ENCODE results near the gene CRELD2.

Gene CRELD2

DNA sequence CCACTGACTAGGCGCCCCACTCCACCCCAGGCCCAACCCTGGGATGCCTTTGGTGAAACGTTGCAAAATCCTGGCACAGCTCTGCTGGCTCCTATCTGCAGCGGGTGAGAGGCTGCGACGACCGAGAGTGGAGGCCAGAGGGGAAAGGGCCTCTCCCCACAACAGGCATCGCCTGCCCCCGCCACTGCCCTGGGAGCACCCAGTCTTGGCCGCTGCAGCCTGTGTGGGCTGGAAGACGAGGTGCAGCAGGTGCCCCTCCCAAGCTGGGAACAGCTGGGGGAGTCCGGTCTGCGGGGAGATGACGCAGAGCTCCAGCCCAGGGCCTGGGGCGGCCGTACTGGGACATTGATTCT, 38.0 kb downstream of the CRELD2 start:
- H3K36me3 ChIP-seq: peaks cover 1% of the 10 kb centered on the region
- no peak overlapping the region for H3K4me3 ChIP-seq (ENCODE audit: low read depth in 1 of 2, low read length in 1 of 2)
- no peaks in the 10 kb centered on the region for H3K9me3 ChIP-seq
- H3K4me1 ChIP-seq (ENCODE audit: control insufficient read depth in 1 of 2, insufficient read depth in 1 of 2, low read depth in 1 of 2, low read length in 1 of 2): peaks cover 46 to 55% of the 10 kb centered on the region in 2 experiments
- no peak for TF ChIP-seq CTCF (IDR thresholded peaks at IDR 0.05)
- peaks cover 1% of the 10 kb centered on the region for H3K27me3 ChIP-seq
- no peak overlapping the region for H3K27ac ChIP-seq

- peaks cover 9% of the 10 kb centered on the region for H3K27me3 ChIP-seq
- no peaks in the 10 kb centered on the region for H3K9me3 ChIP-seq
- H3K4me1 ChIP-seq (ENCODE audit: control insufficient read depth in 1 of 2, insufficient read depth in 1 of 2, low read depth in 1 of 2, low read length in 1 of 2): peaks cover 44 to 47% of the 10 kb centered on the region in 2 experiments
- peaks cover 9% of the 10 kb centered on the region for H3K36me3 ChIP-seq
- TF ChIP-seq CTCF (IDR thresholded peaks at IDR 0.05): no peak
- H3K27ac ChIP-seq: no peak overlapping the region
- no peak overlapping the region for H3K4me3 ChIP-seq (ENCODE audit: low read depth in 1 of 2, low read length in 1 of 2)
Observed at GRCh38 chr22:49956914-49957825, 38.7 kb downstream of the CRELD2 start.

GRCh38 chr22:49957826-49958365, 39.5 kb downstream of the CRELD2 start:
- Histone ChIP-seq H3K36me3 (peaks cover 16% of the 10 kb centered on the region), H3K27ac (no peak overlapping the region), H3K4me1 (ENCODE audit: control insufficient read depth in 1 of 2, insufficient read depth in 1 of 2, low read depth in 1 of 2, low read length in 1 of 2) (peaks cover 44 to 46% of the 10 kb centered on the region in 2 experiments), H3K4me3 (ENCODE audit: low read depth in 1 of 2, low read length in 1 of 2) (no peak overlapping the region), H3K9me3 (no peaks in the 10 kb centered on the region), H3K27me3 (peaks cover 10% of the 10 kb centered on the region)
- no peak for TF ChIP-seq CTCF (IDR thresholded peaks at IDR 0.05)

GRCh38 chr22:49958366-49958921, 40.0 kb downstream of the CRELD2 start:
- no peak for TF ChIP-seq CTCF (IDR thresholded peaks at IDR 0.05)
- Histone ChIP-seq H3K4me1 (ENCODE audit: control insufficient read depth in 1 of 2, insufficient read depth in 1 of 2, low read depth in 1 of 2, low read length in 1 of 2) (peaks cover 44 to 46% of the 10 kb centered on the region in 2 experiments), H3K4me3 (ENCODE audit: low read depth in 1 of 2, low read length in 1 of 2) (no peak overlapping the region)

GRCh38 chr22:49958931-49959781, 40.7 kb downstream of the CRELD2 start:
- peak overlapping the region; percentile 98 for H3K27ac ChIP-seq

More at GRCh38 chr22:49958366-49958921, 40.0 kb downstream of the CRELD2 start:
- Histone ChIP-seq H3K27ac (no peak overlapping the region), H3K27me3 (peaks cover 10% of the 10 kb centered on the region), H3K36me3 (peaks cover 22% of the 10 kb centered on the region), H3K9me3 (no peaks in the 10 kb centered on the region)

More at GRCh38 chr22:49958931-49959781, 40.7 kb downstream of the CRELD2 start:
- Histone ChIP-seq H3K4me1 (ENCODE audit: control insufficient read depth in 1 of 2, insufficient read depth in 1 of 2, low read depth in 1 of 2, low read length in 1 of 2) (peaks cover 44 to 46% of the 10 kb centered on the region in 2 experiments), H3K36me3 (peaks cover 29% of the 10 kb centered on the region), H3K4me3 (ENCODE audit: low read depth in 1 of 2, low read length in 1 of 2) (peak overlapping the region; percentile 94 to 99), H3K9me3 (no peaks in the 10 kb centered on the region), H3K27me3 (peaks cover 10% of the 10 kb centered on the region)
- TF ChIP-seq CTCF (IDR thresholded peaks at IDR 0.05): no peak
